ENCODE data around the gene APBB1IP.

Gene APBB1IP

GRCh38 chr10:26527018-26527417, 88.9 kb downstream of the APBB1IP start:
- no peak overlapping the region for H3K4me3 Mint-ChIP-seq
- peaks cover 45% of the 10 kb centered on the region for H3K4me1 Mint-ChIP-seq
- H3K9me3 Mint-ChIP-seq, result no peaks in the 10 kb centered on the region
- no peak for ATAC-seq
- H3K27ac Mint-ChIP-seq, result peak overlapping the region; percentile 82
- H3K27me3 Mint-ChIP-seq, result no peaks in the 10 kb centered on the region
- H3K36me3 Mint-ChIP-seq, result peaks cover 63% of the 10 kb centered on the region

DNA sequence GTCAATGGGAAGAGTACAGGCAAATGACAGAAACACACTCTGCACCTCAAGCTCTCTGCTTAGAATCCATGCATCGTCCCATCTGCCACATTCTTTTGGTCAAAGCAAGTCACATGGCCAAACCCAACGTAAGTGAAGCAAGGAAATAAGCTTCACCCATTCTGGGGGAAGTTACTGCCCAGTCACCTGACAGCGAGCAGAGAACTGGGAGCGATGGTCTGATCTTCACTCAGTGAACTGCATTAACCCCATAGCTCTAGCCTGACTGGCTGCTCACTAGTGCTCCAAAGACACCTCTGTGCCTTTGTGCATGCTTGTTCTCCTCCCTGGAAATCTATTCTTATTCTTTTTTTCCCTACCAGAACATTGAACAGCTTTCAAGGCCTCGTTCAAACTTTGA, 89.9 kb downstream of the APBB1IP start:
- Mint-ChIP-seq H3K27me3 (no peaks in the 10 kb centered on the region), H3K27ac (peak overlapping the region; percentile 81), H3K9me3 (no peaks in the 10 kb centered on the region), H3K36me3 (peaks cover 62% of the 10 kb centered on the region), H3K4me3 (no peak overlapping the region), H3K4me1 (peaks cover 48% of the 10 kb centered on the region)
- ATAC-seq, result no peak

DNA sequence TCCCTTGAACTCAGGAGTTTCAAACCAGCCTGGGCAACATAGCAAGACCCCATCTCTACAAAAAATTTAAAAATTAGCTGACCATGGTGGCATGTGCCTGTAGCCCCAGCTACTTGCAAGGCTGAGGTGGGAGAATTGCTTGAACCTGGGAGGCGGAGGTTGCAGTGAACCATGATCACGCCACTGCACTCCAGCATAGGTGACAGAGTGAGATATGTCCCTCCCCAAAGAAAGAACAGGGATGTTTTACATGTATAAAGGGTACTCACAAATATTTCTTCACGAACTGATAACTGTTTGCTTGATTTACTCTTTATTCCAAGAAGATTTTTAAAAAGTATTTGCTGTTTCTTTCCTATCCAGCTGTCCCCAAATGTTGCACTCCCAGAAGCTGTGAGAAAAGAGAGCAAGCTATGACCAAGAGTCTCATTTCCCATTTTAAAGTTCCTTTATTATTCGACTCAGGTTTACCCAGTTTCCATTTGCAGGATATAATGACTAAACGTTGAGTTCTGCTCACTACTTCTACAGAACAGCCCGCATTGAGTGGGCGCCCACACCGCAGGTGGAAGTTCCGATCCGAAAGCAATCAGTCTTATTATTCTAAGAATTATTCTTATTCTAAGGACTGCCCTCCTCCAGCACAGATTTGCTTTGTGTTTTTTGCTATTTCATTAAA, 90.7 kb downstream of the APBB1IP start:
- ATAC-seq, result peak; percentile 92
- H3K27ac Mint-ChIP-seq, result peak overlapping the region; percentile 81
- no peaks in the 10 kb centered on the region for H3K9me3 Mint-ChIP-seq
- H3K36me3 Mint-ChIP-seq, result peaks cover 68% of the 10 kb centered on the region
- H3K4me3 Mint-ChIP-seq, result peak overlapping the region; percentile 14
- no peaks in the 10 kb centered on the region for H3K27me3 Mint-ChIP-seq
- H3K4me1 Mint-ChIP-seq, result peaks cover 55% of the 10 kb centered on the region

- H3K4me1 Mint-ChIP-seq, result peaks cover 24% of the 10 kb centered on the region
- H3K9me3 Mint-ChIP-seq, result no peaks in the 10 kb centered on the region
- ATAC-seq, result no peak
- peaks cover 51% of the 10 kb centered on the region for H3K36me3 Mint-ChIP-seq
- H3K4me3 Mint-ChIP-seq, result no peak overlapping the region
- H3K27me3 Mint-ChIP-seq, result no peaks in the 10 kb centered on the region
- H3K27ac Mint-ChIP-seq, result no peak overlapping the region
Observed at GRCh38 chr10:26534384-26534783, 96.2 kb downstream of the APBB1IP start.

DNA sequence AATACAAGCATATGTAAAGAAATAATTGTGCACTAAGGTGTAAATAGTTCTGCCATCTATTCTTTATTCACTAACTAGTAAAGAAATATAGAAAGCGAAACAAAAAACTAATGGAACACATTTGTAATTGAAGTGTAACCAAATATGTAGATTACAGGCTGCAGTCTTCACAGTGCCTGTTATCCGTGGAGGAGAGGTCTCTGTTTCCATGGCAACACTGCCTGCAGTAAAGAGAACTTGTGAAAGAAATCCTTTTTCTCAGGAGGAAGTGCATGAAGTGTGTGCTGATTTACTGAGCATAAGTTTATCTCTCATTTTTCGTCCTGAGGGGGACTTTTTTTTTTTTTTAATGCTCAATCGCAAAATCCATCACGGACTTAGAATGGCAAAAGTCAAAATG, 102.5 kb downstream of the APBB1IP start:
- peaks cover 61% of the 10 kb centered on the region for H3K36me3 Mint-ChIP-seq
- no peak overlapping the region for H3K4me3 Mint-ChIP-seq
- peak; percentile 68 for ATAC-seq
- peaks cover 48% of the 10 kb centered on the region for H3K4me1 Mint-ChIP-seq
- H3K27me3 Mint-ChIP-seq, result no peaks in the 10 kb centered on the region
- H3K9me3 Mint-ChIP-seq, result no peaks in the 10 kb centered on the region
- H3K27ac Mint-ChIP-seq, result peak overlapping the region; percentile 78

GRCh38 chr10:26543567-26544306, 105.6 kb downstream of the APBB1IP start:
- peaks cover 71% of the 10 kb centered on the region for H3K4me1 Mint-ChIP-seq

DNA sequence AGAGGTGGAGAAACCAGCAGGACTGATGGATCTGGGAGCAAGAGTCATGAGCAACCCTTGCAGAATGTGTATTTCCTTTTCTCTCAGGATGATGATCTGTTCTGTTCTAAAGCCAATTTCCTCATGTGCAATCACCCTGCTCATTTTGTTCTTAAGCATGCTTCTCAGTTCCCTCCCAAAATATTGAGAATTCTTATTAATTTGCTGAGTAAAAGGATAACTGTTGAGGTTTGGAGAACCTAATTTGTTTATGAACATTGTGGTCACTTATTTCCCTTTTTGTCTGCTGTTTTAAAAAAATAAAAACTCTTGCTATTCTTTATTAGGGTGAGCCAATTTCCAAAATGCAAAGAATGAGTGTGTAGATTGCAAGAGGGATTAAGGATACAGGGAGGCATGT, 106.8 kb downstream of the APBB1IP start:
- H3K4me3 Mint-ChIP-seq, result no peak overlapping the region
- H3K27ac Mint-ChIP-seq, result peak overlapping the region; percentile 83
- H3K36me3 Mint-ChIP-seq, result peaks cover 75% of the 10 kb centered on the region
- H3K27me3 Mint-ChIP-seq, result no peaks in the 10 kb centered on the region
- H3K4me1 Mint-ChIP-seq, result peaks cover 71% of the 10 kb centered on the region
- H3K9me3 Mint-ChIP-seq, result peaks cover 17% of the 10 kb centered on the region
- peak; percentile 76 for ATAC-seq

More at GRCh38 chr10:26543567-26544306, 105.6 kb downstream of the APBB1IP start:
- ATAC-seq, result peak; percentile 84
- Mint-ChIP-seq H3K36me3 (peaks cover 75% of the 10 kb centered on the region), H3K4me3 (peak overlapping the region; percentile 8), H3K27ac (peak overlapping the region; percentile 83), H3K9me3 (peaks cover 5% of the 10 kb centered on the region), H3K27me3 (no peaks in the 10 kb centered on the region)

DNA sequence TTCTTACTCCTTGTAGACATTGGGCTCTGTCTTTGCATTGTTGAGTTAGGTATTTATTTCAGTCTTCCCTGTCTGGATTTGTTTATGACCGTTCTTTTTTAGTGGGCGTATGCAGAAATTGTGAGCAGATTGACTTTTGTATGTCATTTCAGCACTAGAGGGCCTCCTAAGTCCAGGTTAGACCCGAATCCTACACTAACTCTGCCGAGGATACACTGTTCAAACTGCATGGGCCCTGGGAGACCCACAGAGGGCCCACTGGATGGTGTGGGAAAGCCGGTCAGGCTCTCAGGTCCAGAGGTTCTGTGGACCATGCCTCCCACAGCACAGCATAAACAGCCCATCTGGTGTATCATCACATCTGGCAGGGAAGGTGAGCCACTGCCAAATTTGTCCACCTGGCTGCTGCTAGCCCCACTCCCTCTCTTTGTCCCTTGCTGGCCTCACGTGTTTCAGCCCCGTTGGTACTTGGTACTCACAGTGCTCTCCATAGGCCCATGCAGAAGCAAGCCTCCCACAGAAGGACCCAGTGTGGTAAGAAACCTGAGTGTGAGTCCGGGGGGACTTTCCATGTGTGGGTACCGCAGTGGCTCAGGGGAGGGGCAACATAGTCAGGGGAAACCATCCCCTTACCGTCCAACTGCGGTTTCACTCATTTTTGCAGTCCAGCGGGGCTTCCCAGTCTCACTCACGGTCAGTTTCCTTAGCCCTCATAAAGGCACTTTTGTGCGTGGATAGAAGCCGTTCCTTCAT, 112.8 kb downstream of the APBB1IP start:
- Mint-ChIP-seq H3K4me3 (peak overlapping the region; percentile 18), H3K9me3 (peaks cover 19% of the 10 kb centered on the region), H3K27ac (peak overlapping the region; percentile 85), H3K36me3 (peaks cover 97% of the 10 kb centered on the region), H3K27me3 (no peaks in the 10 kb centered on the region), H3K4me1 (peaks cover 73% of the 10 kb centered on the region)
- ATAC-seq, result peak; percentile 85

GRCh38 chr10:26554246-26554645, 116.1 kb downstream of the APBB1IP start:
- no peaks in the 10 kb centered on the region for H3K27me3 Mint-ChIP-seq
- peaks cover 9% of the 10 kb centered on the region for H3K9me3 Mint-ChIP-seq
- peaks cover 44% of the 10 kb centered on the region for H3K4me1 Mint-ChIP-seq
- peaks cover 71% of the 10 kb centered on the region for H3K36me3 Mint-ChIP-seq
- H3K4me3 Mint-ChIP-seq, result no peak overlapping the region
- no peak for ATAC-seq
- H3K27ac Mint-ChIP-seq, result peak overlapping the region; percentile 67

DNA sequence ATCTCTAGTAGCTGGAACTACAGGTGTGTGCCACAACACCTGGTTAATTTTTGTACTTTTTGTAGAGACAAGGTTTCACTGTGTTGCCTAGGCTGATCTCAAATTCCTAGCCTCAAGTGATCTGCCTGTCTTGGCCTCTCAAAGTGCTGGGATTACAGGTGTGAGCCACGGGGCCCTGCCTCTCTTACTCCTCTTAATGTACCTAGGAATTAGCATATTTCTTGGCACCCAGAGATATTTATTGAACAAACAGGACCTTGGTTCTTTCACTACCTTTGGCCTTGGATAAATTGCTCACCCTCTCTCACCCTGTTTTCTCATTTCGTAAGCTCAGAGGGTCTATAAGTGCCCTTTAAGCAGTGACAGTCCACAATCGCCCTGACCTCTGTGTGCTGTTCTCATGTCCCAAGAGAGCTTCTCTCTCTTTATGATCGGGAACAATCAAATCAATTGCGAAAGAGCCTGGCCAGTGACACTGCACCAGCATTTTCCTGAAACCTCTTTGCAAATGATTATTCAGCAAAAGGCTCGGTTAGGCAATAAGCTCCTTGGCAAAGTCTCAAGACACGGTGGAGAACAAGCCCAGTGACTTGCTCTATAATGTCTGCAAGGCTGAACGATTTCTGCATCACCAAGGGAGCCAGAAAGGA, 117.7 kb downstream of the APBB1IP start:
- Mint-ChIP-seq H3K36me3 (peaks cover 68% of the 10 kb centered on the region), H3K9me3 (no peaks in the 10 kb centered on the region)

DNA sequence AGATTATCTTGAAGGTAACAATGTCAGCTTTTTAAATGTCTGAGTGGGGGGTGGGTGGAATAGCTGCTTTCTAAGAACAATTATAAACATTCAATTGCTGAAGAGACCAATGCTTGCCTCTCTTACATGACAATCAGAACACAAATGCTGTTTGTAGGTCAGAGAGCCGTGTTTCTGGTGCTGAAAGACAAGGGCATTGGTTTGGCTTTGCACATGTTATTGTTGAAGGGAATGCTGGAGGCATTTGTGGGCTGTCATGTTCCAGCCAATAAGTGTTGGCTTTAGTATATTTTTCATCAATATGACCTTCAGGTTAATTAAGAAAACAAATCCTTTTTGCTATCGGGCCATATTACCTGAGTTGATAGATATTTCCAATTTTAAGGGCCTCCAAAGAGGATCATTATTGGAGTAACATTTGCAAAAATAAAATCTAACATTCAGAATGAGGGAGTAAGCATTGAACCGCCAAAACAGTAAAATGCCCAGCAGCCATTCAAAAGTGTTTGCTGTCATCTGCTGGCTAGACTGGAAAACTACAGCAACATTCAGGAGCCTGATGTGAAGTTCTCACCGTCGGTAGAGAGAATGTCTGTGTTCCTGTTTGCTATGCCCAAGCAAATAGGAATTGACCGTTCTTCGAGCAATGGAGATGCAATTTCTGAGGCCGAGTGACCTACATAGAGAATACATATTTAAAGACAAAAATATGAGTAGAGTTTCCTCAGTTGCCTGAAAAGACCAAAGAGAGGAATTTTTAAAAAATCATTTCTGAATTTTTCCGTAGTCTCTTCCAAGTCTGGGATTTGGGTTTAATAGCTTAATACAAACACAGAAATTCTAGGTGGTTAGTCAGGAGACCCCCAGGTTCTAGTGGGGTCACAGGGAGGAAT, 118.9 kb downstream of the APBB1IP start:
- H3K27me3 Mint-ChIP-seq, result no peaks in the 10 kb centered on the region
- ATAC-seq, result no peak
- peaks cover 17% of the 10 kb centered on the region for H3K4me1 Mint-ChIP-seq
- H3K27ac Mint-ChIP-seq, result no peak overlapping the region
- H3K36me3 Mint-ChIP-seq, result peaks cover 66% of the 10 kb centered on the region
- no peaks in the 10 kb centered on the region for H3K9me3 Mint-ChIP-seq
- H3K4me3 Mint-ChIP-seq, result no peak overlapping the region

More for the DNA sequence above, 117.7 kb downstream of the APBB1IP start:
- Mint-ChIP-seq H3K27ac (peak overlapping the region; percentile 67), H3K4me3 (no peak overlapping the region), H3K4me1 (peaks cover 28% of the 10 kb centered on the region), H3K27me3 (no peaks in the 10 kb centered on the region)
- no peak for ATAC-seq

DNA sequence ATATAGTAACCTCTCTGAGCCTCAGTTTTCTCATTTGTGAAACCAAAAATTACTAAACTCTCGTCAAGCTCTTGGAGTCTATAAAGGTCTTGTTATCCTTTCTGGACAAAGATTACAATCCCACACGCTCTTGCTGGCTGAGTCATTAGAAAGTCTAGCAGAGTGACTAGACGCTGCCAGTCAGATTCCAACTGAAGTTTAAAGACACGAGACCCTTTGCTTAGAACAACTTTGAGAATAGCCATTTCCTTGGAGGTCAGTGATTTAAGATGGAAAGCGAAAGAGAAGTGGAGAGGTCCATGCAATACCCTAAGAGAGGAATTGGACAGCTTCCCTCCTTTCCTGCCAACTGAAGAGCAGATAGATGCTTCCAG, 119.5 kb downstream of the APBB1IP start:
- ATAC-seq, result no peak
- Mint-ChIP-seq H3K4me3 (no peak overlapping the region), H3K4me1 (peaks cover 17% of the 10 kb centered on the region), H3K27ac (no peak overlapping the region), H3K27me3 (no peaks in the 10 kb centered on the region), H3K9me3 (no peaks in the 10 kb centered on the region), H3K36me3 (peaks cover 64% of the 10 kb centered on the region)

DNA sequence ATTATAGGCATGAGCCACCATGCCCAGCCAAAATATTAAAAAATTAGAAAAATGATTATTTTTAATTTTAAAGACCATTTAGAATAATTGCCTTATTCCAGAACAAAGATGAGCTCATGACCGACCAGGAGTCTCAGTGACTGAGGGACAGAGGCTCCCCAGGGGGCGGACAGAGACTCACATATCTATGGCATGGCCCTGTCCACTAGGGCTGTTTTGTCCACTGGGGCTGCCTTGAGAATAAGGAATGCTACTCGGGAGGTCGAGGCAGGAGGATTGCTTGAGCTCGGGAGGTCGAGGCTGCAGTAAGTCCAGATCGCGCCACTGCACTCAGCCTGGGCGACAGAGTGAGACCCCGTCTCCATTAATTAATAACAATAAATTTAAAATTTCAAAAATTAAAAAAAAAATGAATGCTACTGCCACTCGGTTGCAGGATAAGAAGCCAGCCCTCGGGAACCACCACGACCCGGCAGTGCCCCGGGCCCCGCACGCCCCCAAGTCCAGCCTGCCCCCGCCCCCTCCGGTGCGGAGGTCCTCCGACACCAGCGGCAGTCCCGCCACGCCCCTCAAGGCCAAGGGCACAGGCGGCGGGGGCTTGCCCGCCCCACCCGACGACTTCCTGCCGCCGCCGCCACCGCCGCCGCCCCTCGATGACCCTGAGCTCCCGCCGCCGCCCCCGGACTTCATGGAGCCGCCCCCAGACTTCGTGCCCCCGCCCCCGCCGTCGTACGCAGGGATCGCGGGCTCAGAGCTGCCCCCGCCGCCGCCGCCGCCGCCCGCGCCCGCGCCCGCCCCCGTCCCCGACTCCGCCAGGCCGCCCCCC, 128.6 kb downstream of the APBB1IP start:
- no peaks in the 10 kb centered on the region for H3K4me1 Mint-ChIP-seq
- no peak overlapping the region for H3K27ac Mint-ChIP-seq
- peaks cover 15% of the 10 kb centered on the region for H3K9me3 Mint-ChIP-seq
- H3K4me3 Mint-ChIP-seq, result no peak overlapping the region
- ATAC-seq, result peak; percentile 67
- H3K36me3 Mint-ChIP-seq, result peaks cover 86% of the 10 kb centered on the region
- no peaks in the 10 kb centered on the region for H3K27me3 Mint-ChIP-seq

GRCh38 chr10:26567351-26567721, 129.2 kb downstream of the APBB1IP start:
- Mint-ChIP-seq H3K4me1 (peaks cover 2% of the 10 kb centered on the region), H3K27me3 (no peaks in the 10 kb centered on the region), H3K36me3 (peaks cover 86% of the 10 kb centered on the region), H3K4me3 (no peak overlapping the region), H3K27ac (no peak overlapping the region), H3K9me3 (peaks cover 18% of the 10 kb centered on the region)
- ATAC-seq, result no peak

All from stimulated activated memory B cell treated with anti-CD40 and anti-IgM and Interleukin-4, amounts not matched to agents 10 μg/mL and 1 μg/mL and 100 μg/mL, for 72 hours (primary cell).